SK-N-MC (cell line): ENCODE data around the gene CCDC9.
A peak's percentile ranks its signal among the peaks of the same experiment; 100 is the strongest.

Experiments used
- DNase-seq: peaks from one replicate; pipeline ENCODE4 v3.0.0-alpha.2; 2011; ENCODE audit warnings: low read depth, low spot score
- H3K27ac ChIP-seq: fragments of 200-600 bp; sonication (generic); 2 replicates; pipeline ENCODE4 v1.5.1; 2016; ENCODE audit warnings: mixed run types
- H3K36me3 ChIP-seq: fragments of 200-600 bp; sonication (generic); 2 replicates; pipeline ENCODE4 v1.6.1; 2017; ENCODE audit warnings: antibody characterized with exemption, low read length, mixed read lengths; ENCODE audit not compliant: insufficient read depth
- H3K4me3 ChIP-seq: fragments of 200-600 bp; sonication (generic); 2 replicates; pipeline ENCODE4 v1.5.1; 2016
- H3K9ac ChIP-seq: fragments of 200-600 bp; sonication (generic); 2 replicates; pipeline ENCODE4 v1.8.0; 2017; ENCODE audit warnings: mixed run types, mixed read lengths; ENCODE audit not compliant: insufficient read length
- H3K9me3 ChIP-seq: fragments of 200-600 bp; sonication (generic); 2 replicates; pipeline ENCODE4 v1.6.1; 2017; ENCODE audit warnings: low read depth, mild to moderate bottlenecking, antibody characterized with exemption, low read length, moderate library complexity, mixed read lengths
- EZH2 ChIP-seq: fragments of 200-600 bp; sonication (generic); IDR thresholded peaks from one replicate; pipeline ENCODE4 v1.6.1; 2017; ENCODE audit warnings: antibody characterized with exemption
- FOXP2 ChIP-seq: optimal IDR thresholded peaks from 2 replicates; pipeline ENCODE3; 2011; ENCODE audit warnings: mild to moderate bottlenecking, moderate library complexity; ENCODE audit not compliant: insufficient read depth; ENCODE audit errors: extremely low read length, control extremely low read depth
- POLR2AphosphoS5 ChIP-seq: IDR thresholded peaks from 2 replicates; pipeline ENCODE4 v1.6.1; 2012; ENCODE audit warnings: mild to moderate bottlenecking, low read depth, low read length, borderline replicate concordance

The CCDC9 gene

DNA sequence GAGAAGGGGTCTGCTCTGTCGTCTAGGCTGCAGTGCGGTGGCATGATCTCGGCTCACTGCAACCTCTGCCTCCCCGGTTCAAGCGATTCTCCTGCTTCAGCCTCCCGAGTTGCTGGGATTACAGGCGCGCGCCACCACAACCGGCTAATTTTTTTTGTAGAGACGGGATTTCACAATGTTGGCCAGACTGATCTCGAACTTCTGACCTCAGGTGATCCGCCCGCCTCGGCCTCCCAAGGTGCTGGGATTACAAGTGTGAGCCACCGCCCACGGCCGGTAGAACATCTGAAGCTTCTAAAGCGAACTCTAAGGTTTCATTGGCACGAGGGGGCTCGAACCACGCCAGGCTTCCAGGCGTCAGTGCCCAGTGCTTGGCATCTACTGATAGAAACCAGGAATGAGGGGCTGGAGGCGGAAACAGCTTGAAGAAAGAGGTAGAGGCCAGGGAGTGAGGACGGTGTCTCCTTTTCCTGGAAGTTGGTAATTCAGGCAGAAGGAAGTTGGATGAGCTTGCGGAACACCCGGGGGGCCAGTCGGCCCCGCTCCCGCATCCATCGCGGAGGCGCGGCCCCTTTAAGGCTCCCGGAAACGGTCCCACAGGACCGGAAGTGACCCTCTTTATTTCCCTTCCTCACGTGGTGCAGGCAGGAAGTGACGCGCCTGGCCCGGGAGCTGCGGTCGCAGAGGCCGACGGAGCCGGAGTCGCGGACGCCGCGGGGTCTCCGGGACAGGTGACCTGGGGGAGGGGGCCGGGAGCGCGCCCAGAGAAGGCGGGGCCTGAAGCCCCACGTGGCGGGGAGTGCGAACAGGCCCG, at the start of gene CCDC9:
CCDC9 (plus strand) TSS at position 647 of the 814 bp plus-strand sequence. CDS start 1,876 bp downstream, outside the sequence.
- TF ChIP-seq EZH2 = no peak
- TF ChIP-seq FOXP2 = no peak
- peak; percentile 70; the same call in 1 of the 2 replicates for TF ChIP-seq POLR2AphosphoS5
- Histone ChIP-seq H3K27ac (peak within 1 kb of the TSS; percentile 86), H3K9ac (peak within 1 kb of the TSS; percentile 88), H3K4me3 (peak within 1 kb of the TSS; percentile 85), H3K36me3 (peaks cover 23% of the 10 kb centered on the region; the same call in 1 of the 2 replicates), H3K9me3 (no peaks in the 10 kb centered on the region)
- peak; percentile 73 for DNase-seq

DNA sequence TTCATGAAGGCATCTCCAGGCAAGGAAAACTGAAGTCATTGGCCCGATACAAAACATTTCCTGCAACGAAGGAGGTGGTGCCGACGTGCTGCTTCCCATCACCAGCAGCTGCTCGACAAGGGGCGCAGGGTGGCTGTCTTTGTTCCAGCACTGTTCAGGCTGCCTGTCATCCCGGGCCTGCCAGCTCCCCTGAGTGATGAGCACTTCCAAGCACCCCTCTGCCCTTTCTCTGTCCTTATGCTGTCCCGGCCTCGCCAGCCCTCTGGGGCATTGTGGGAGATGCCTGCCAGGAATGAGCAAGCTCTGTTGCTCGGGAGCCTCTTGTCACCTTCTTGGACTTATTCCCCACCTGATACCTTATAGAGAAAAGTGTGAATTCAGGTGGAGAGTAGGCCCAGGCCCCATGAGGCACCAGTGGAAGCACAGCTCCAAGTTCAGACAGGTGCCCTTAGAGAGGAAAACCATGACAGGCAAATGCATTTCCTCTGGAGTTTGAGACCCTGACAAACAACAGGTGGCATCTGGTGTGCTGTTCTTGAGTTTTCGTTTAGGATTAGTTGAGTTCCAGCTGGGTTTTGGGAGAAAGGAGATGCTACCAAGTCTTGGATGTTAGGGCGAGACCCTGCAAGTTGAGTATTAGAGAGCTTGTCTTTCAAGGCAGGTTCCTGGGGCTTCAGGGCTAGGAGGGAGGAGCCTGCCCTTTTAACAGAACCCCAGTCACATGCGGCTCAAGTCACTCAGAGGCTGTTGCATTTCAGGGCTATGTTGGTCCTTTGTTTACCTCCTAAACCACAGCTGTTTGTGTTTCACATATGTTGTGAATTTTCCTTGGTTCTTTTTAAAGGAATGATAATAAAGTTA, 46.8 kb upstream of the CCDC9 start:
- Histone ChIP-seq H3K9me3 (no peaks in the 10 kb centered on the region), H3K4me3 (no peak overlapping the region), H3K27ac (peak overlapping the region; percentile 79), H3K9ac (no peak overlapping the region), H3K36me3 (peaks cover 55% of the 10 kb centered on the region)
- no peak for TF ChIP-seq POLR2AphosphoS5
- no peak for TF ChIP-seq EZH2
- no peak for TF ChIP-seq FOXP2
- no peak for DNase-seq

DNA sequence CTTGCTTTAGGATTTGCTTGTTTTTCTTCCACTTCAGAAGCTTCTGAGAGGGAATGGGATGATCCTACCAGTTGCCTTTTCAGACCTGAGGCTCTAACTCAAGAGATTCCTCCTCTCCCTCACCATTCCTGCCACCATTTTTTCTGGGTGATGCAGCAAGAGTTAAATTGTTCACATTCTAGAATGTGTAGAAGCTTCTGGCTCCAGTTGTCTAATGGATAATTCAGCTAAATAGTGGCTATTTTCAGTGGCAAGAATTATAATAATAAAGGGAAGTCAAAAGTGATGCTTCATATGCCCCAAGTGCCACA, 46.2 kb upstream of the CCDC9 start:
- TF ChIP-seq FOXP2 (no peak), EZH2 (no peak), POLR2AphosphoS5 (no peak)
- no peak overlapping the region for H3K9ac ChIP-seq
- peaks cover 49% of the 10 kb centered on the region for H3K36me3 ChIP-seq

DNA sequence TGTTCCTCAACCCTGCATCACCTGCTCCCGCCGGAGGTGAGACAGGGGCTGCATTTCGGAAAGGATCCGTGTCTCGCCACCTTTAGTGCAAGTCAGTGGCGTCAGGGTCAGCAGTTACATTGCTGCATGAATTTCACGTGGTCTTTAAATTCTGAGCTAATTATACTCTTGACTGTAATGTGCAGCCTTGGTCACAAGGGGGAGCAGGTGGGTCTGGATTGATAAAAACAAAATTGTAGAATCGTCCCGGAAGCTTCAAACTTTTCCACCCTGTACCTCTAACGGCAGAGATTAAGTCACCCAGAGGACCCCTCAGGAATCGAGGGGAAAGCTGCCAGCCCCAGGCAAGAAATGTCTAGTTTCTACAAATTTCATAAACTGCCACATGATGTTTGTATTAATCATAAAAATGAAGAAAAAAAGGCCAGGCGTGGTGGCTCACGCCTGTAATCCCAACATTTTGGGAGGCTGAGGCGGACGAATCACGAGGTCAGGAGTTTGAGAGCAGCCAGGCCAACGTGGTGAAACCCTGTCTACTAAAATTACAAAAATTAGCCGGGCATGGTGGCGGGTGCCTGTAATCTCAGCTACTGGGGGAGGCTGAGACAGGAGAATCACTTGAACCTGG, 45.5 kb upstream of the CCDC9 start:
- no peak overlapping the region for H3K9ac ChIP-seq
- DNase-seq = peak; percentile 57
- H3K4me3 ChIP-seq = no peak overlapping the region
- TF ChIP-seq EZH2 (no peak), FOXP2 (no peak), POLR2AphosphoS5 (no peak)
- H3K36me3 ChIP-seq = peaks cover 43% of the 10 kb centered on the region
- no peaks in the 10 kb centered on the region for H3K9me3 ChIP-seq
- H3K27ac ChIP-seq = peak overlapping the region; percentile 79

More for the DNA sequence above, 46.2 kb upstream of the CCDC9 start:
- Histone ChIP-seq H3K27ac (peak overlapping the region; percentile 79), H3K4me3 (no peak overlapping the region), H3K9me3 (no peaks in the 10 kb centered on the region)
- DNase-seq = no peak

DNA sequence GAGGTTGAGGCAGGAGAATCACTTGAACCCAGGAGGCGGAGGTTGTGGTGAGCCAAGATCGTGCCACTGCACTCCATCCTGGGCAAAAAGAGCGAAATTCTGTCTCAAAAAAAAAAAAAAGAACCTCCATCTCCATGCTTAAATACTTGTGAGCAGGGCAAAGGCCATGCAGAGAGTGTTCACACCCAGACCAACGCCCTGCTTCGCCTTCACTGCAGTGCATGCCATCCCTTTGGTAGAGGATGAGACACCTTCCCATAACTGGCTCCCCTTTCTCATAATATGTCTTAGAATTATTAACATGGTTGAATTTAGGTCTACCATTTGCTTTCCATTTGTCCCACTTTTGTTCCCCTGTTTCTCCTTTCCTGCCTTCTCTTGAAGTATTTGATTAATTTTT, 40.7 kb upstream of the CCDC9 start:
- H3K9me3 ChIP-seq = no peaks in the 10 kb centered on the region
- H3K36me3 ChIP-seq = peaks cover 11% of the 10 kb centered on the region
- TF ChIP-seq POLR2AphosphoS5 = no peak
- TF ChIP-seq FOXP2 = no peak
- no peak for TF ChIP-seq EZH2
- H3K27ac ChIP-seq = no peak overlapping the region
- H3K4me3 ChIP-seq = no peak overlapping the region
- H3K9ac ChIP-seq = no peak overlapping the region
- DNase-seq = no peak

DNA sequence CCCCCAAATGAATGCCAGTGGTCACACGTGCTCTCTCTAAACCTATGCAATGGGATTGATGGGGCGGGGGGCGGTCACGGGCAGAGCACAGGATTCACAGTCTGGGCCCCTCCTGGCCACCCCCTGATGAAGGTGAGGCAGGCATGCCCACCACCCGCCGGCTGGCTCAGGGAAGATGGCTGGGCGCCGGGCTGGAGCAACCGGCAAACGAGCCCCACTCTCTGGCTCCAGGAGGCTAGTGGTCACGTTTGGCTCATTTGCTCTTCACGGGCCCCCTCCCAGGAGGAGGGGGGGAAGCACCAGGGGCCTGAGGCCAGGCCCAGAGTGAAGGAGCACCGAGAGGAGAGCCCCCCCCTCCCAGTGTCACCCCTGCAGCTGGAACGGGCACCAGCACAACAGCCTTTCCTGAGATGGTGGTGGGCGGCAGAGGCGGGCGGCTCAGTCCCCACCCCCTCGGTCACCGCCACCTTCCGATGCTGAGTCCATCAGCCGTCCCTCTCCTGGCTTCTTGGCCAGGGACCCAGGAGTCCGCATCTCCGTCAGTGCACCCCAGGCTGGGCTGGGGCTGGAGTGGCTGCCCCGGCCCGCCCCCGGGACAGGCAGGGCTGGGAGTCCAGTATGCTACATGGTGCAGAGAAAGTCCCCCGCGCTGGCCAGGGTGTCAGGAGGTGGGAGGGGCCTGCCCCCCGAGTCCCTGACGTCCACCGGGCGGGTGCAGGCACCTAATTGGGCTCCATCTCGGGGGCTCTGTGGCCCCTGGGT, 35.1 kb upstream of the CCDC9 start:
- Histone ChIP-seq H3K4me3 (no peak overlapping the region), H3K36me3 (no peaks in the 10 kb centered on the region), H3K9me3 (no peaks in the 10 kb centered on the region), H3K27ac (no peak overlapping the region), H3K9ac (no peak overlapping the region)
- no peak for TF ChIP-seq POLR2AphosphoS5
- TF ChIP-seq FOXP2 = no peak
- TF ChIP-seq EZH2 = no peak
- no peak for DNase-seq

DNA sequence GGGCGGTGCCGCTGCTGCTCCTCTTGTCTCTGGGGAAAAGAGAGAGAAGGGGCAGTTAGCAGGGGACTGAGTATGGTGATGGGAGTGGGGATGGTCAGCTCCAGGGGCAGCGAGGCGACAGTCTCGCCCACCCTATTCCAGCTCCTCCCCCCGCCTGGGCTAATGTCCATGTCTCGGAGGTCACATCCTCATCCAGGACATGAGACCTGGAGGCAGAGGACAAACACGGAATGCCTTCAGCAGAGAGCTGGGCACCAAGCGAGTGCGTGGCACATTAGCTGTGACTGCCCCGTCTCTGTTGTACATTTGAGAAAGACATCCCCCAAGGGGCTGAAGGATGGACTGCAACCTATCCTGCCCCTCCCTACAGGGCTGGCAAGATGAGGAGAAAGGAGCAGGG, 34.4 kb upstream of the CCDC9 start:
- Histone ChIP-seq H3K36me3 (no peaks in the 10 kb centered on the region), H3K27ac (no peak overlapping the region), H3K9ac (no peak overlapping the region), H3K9me3 (no peaks in the 10 kb centered on the region), H3K4me3 (no peak overlapping the region)
- DNase-seq = no peak
- no peak for TF ChIP-seq FOXP2
- TF ChIP-seq POLR2AphosphoS5 = no peak
- no peak for TF ChIP-seq EZH2
